Astrocyte (in vitro differentiated cells and primary cell): Measurements from ENCODE around the gene IFNA7.

Experiments used
- EZH2 ChIP-seq: IDR thresholded peaks from 2 replicates; pipeline ENCODE4 v1.6.1; 2012; ENCODE audit warnings: mild to moderate bottlenecking, low read length, inconsistent platforms; ENCODE audit not compliant: insufficient read depth
- TF ChIP-seq, protein P1 (sequence below): IDR thresholded peaks from 2 replicates; pipeline ENCODE4 v1.5.1; 2011; ENCODE audit warnings: low read depth, mild to moderate bottlenecking, inconsistent platforms, low read length, moderate library complexity; ENCODE audit not compliant: insufficient read depth

GRCh38 chr9:21234153-21234687 is 32.2 kb upstream of the IFNA7 start:
- TF ChIP-seq, protein P1, sequence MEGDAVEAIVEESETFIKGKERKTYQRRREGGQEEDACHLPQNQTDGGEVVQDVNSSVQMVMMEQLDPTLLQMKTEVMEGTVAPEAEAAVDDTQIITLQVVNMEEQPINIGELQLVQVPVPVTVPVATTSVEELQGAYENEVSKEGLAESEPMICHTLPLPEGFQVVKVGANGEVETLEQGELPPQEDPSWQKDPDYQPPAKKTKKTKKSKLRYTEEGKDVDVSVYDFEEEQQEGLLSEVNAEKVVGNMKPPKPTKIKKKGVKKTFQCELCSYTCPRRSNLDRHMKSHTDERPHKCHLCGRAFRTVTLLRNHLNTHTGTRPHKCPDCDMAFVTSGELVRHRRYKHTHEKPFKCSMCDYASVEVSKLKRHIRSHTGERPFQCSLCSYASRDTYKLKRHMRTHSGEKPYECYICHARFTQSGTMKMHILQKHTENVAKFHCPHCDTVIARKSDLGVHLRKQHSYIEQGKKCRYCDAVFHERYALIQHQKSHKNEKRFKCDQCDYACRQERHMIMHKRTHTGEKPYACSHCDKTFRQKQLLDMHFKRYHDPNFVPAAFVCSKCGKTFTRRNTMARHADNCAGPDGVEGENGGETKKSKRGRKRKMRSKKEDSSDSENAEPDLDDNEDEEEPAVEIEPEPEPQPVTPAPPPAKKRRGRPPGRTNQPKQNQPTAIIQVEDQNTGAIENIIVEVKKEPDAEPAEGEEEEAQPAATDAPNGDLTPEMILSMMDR = no peak
- no peak for TF ChIP-seq EZH2
